Ishikawa (cell line): ENCODE measurements around the gene PTRH1.

Experiments used
- CEBPB ChIP-seq: IDR thresholded peaks from 2 replicates; pipeline ENCODE4 v1.6.1; 2012
- CREB1 ChIP-seq: IDR thresholded peaks from 2 replicates; pipeline ENCODE4 v1.6.1; 2012; ENCODE audit warnings: low read depth
- EGR1 ChIP-seq: IDR thresholded peaks from 2 replicates; pipeline ENCODE4 v1.6.1; 2012
- EP300 ChIP-seq: IDR thresholded peaks from 2 replicates; pipeline ENCODE4 v1.6.1; 2012; ENCODE audit warnings: borderline replicate concordance
- FOXM1 ChIP-seq: IDR thresholded peaks from 2 replicates; pipeline ENCODE4 v1.6.1; 2012; ENCODE audit warnings: low read depth, borderline replicate concordance
- NFIC ChIP-seq: IDR thresholded peaks from 2 replicates; pipeline ENCODE4 v1.6.1; 2012
- RAD21 ChIP-seq: IDR thresholded peaks from 2 replicates; pipeline ENCODE4 v1.6.1; 2012; ENCODE audit warnings: low read depth
- TAF1 ChIP-seq: IDR thresholded peaks from 2 replicates; pipeline ENCODE4 v1.6.1; 2012; ENCODE audit warnings: low read depth, mild to moderate bottlenecking
- TCF12 ChIP-seq: IDR thresholded peaks from 2 replicates; pipeline ENCODE4 v1.6.1; 2012; ENCODE audit warnings: low read depth
- TEAD4 ChIP-seq: IDR thresholded peaks from 2 replicates; pipeline ENCODE4 v1.6.1; 2012
- YY1 ChIP-seq: IDR thresholded peaks from 2 replicates; pipeline ENCODE4 v1.6.1; 2012; ENCODE audit warnings: low read depth
- ZBTB7A ChIP-seq: IDR thresholded peaks from 2 replicates; pipeline ENCODE4 v1.6.1; 2012; ENCODE audit warnings: low read depth
- TF ChIP-seq, protein P1 (sequence below): IDR thresholded peaks from 2 replicates; pipeline ENCODE4 v1.6.1; 2012
- TF ChIP-seq, protein P2 (sequence below): IDR thresholded peaks from 2 replicates; pipeline ENCODE4 v1.6.1; 2012
- TF ChIP-seq, protein P3 (sequence below): IDR thresholded peaks from 2 replicates; pipeline ENCODE4 v1.6.1; 2012; ENCODE audit warnings: low read depth, mild to moderate bottlenecking

PTRH1 gene

DNA sequence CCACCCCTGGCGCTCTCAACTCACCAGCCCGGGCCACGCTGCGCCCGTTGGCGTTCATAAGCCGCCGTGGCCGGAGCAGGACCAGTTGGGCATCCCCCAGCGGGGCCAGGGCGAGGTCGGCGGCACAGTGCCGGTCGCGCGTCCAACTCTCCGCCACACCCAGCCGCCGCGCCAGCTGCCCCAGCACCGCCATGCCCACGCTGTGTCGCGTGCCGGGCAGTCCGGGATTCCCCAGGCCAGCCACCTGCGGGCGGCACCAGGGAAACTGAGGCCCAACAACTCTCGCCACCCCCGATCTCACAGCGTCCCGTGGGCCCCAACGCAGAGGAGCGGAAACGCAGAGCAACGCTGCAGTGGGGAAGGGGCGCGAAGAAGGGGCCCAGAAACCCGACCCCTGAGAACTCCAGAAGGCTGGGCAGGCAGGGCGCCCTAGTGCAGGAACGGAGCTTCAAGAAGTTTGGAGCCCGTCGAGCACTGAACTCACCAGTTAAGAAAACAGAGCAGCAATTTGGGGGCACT is 453 bp downstream of the PTRH1 start:
- peak; percentile 75; the same call in 1 of the 2 replicates for TF ChIP-seq ZBTB7A
- no peak for TF ChIP-seq FOXM1

DNA sequence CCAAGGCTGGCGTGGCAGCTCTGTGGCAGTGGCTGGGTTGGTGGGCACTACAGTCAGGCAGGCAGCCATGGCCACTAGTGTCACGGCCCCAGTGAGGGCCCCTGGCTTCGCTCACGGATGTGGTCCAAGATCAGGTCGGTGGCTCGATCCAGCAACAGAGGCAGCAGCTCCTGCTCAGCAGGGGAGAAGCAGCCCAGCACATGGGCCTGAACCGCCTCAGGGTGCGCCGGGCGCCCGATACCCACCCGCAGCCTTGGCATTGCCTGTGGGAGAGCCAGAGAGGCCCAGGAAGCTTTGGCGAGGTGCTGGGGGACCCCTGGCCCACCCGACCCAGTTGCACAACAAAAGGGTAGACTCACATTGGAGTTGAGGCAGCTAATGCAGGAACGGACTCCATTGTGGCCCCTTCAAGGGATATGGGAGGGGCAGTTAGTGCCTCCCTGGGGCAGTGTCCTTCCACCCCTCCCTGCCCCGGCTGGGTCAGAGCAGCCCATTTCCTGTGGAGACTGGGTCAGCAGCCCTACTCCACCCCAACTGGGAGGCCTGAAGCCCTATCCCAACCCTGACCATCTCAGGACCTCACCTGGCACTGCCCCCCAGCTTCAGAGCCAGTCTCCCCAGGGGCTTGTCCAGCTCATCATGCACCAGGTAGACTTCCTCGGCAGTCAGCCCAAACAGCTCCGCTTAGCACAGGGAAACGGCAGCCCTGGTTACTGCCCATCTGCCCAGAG is 1.3 kb downstream of the PTRH1 start:
- TF ChIP-seq RAD21, result no peak
- no peak for TF ChIP-seq TCF12
- TF ChIP-seq, protein P1, sequence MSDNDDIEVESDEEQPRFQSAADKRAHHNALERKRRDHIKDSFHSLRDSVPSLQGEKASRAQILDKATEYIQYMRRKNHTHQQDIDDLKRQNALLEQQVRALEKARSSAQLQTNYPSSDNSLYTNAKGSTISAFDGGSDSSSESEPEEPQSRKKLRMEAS, result no peak
- TF ChIP-seq ZBTB7A, result no peak
- TF ChIP-seq CEBPB, result no peak
- no peak for TF ChIP-seq FOXM1
- TF ChIP-seq TAF1, result no peak
- no peak for TF ChIP-seq YY1
- TF ChIP-seq EGR1, result no peak
- TF ChIP-seq, protein P2, sequence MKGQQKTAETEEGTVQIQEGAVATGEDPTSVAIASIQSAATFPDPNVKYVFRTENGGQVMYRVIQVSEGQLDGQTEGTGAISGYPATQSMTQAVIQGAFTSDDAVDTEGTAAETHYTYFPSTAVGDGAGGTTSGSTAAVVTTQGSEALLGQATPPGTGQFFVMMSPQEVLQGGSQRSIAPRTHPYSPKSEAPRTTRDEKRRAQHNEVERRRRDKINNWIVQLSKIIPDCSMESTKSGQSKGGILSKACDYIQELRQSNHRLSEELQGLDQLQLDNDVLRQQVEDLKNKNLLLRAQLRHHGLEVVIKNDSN, result no peak
- TF ChIP-seq EP300, result no peak
- TF ChIP-seq, protein P3, sequence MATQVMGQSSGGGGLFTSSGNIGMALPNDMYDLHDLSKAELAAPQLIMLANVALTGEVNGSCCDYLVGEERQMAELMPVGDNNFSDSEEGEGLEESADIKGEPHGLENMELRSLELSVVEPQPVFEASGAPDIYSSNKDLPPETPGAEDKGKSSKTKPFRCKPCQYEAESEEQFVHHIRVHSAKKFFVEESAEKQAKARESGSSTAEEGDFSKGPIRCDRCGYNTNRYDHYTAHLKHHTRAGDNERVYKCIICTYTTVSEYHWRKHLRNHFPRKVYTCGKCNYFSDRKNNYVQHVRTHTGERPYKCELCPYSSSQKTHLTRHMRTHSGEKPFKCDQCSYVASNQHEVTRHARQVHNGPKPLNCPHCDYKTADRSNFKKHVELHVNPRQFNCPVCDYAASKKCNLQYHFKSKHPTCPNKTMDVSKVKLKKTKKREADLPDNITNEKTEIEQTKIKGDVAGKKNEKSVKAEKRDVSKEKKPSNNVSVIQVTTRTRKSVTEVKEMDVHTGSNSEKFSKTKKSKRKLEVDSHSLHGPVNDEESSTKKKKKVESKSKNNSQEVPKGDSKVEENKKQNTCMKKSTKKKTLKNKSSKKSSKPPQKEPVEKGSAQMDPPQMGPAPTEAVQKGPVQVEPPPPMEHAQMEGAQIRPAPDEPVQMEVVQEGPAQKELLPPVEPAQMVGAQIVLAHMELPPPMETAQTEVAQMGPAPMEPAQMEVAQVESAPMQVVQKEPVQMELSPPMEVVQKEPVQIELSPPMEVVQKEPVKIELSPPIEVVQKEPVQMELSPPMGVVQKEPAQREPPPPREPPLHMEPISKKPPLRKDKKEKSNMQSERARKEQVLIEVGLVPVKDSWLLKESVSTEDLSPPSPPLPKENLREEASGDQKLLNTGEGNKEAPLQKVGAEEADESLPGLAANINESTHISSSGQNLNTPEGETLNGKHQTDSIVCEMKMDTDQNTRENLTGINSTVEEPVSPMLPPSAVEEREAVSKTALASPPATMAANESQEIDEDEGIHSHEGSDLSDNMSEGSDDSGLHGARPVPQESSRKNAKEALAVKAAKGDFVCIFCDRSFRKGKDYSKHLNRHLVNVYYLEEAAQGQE, result no peak

DNA sequence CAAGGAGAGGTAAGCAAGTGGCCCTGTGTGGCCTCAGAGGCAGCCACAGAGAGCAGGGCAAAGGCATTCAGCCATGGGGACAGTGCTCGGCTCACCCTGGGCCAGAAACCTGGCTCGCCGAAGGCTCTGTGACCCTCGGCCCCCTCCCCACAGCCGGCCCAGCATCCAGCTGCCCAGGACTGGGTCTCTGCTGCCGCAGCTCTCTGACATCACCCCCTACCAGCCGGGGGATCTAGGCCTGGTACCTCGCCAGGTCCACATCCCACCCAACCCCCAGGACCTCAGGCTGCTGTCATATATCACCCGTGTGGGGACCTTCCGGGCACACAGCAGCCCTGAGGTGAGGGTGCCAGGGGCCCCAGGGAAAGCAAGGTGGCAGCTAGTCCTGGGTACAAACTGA is 2.6 kb downstream of the PTRH1 start:
- no peak for TF ChIP-seq CREB1
- TF ChIP-seq FOXM1, result no peak
- no peak for TF ChIP-seq NFIC
- TF ChIP-seq YY1, result no peak
- TF ChIP-seq TAF1, result no peak
- TF ChIP-seq, protein P2, result no peak
- no peak for TF ChIP-seq EP300
- TF ChIP-seq TEAD4, result no peak
- TF ChIP-seq CEBPB, result no peak

DNA sequence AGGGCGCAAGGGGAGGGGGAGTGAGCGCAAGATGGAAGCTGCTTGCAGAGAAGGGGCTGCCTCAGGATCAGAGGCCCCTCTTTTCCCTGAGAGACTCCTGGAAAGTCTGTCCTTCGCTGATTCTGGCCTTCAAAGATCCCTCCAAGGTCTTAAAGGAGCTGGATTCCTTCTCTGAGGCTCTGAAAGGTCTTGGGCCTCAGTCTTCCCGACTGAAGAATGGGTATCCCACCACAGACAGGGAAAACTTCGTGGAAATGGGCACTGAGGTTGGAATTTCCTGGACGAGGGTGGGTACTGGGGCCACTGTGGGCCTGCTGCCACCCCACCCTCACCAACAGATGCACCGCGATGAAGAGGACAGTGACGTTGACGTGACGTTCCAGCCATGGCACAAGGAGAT is 3.1 kb downstream of the PTRH1 start:
- no peak for TF ChIP-seq ZBTB7A
- no peak for TF ChIP-seq RAD21
- TF ChIP-seq TEAD4, result no peak
- TF ChIP-seq, protein P2, result no peak
- TF ChIP-seq FOXM1, result no peak
- TF ChIP-seq TCF12, result no peak
- no peak for TF ChIP-seq YY1
- no peak for TF ChIP-seq CEBPB
- TF ChIP-seq EP300, result no peak
- TF ChIP-seq TAF1, result no peak
- no peak for TF ChIP-seq EGR1

DNA sequence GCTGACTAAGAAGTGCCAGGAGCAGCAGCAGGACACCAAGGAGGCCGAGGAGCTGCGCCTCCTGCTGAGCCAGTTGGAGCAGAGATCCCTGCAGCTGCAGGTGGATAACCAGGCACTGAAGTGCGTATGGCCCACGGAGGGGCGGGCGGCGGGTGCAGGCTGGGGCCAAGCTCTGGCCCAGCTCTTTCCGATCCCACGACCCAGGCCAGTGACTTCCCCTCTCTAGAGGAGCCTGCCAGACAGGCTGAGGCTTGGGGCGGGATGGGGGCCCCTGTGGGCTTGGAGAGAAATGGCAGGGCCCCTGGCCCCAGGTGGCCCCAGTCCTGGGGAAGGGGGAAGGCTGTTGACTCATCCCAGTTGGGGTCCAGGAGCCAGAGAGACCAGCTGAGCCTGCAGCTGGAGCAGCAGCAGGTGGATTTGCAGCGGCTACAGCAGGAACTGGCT is 3.6 kb downstream of the PTRH1 start:
- TF ChIP-seq, protein P3, result no peak
- TF ChIP-seq TEAD4 (no peak), CREB1 (no peak), YY1 (no peak), TCF12 (no peak), EGR1 (no peak), FOXM1 (no peak), TAF1 (no peak), NFIC (no peak), EP300 (no peak), RAD21 (no peak), ZBTB7A (no peak), CEBPB (no peak)
- TF ChIP-seq, protein P2, result no peak
- TF ChIP-seq, protein P1, result no peak
